HEK293T (cell line): ENCODE results near the gene CALML5.

ENCODE experiments used
- ARNT ChIP-seq: fragments of 450-650 bp; IDR thresholded peaks from 2 replicates; pipeline ENCODE4 v1.6.1; 2017; ENCODE audit warnings: mild to moderate bottlenecking
- BHLHE40 ChIP-seq: fragments of 450-650 bp; IDR thresholded peaks from 2 replicates; pipeline ENCODE4 v1.6.1; 2016; ENCODE audit warnings: mild to moderate bottlenecking, moderate library complexity, borderline replicate concordance
- CTBP1 ChIP-seq: fragments of 450-650 bp; IDR thresholded peaks from 2 replicates; pipeline ENCODE4 v1.6.1; 2016; ENCODE audit warnings: borderline replicate concordance
- ELF4 ChIP-seq: fragments of 450-650 bp; IDR thresholded peaks from 2 replicates; pipeline ENCODE4 v1.6.1; 2017; ENCODE audit warnings: antibody characterized with exemption
- FOXA1 ChIP-seq: fragments of 450-650 bp; IDR thresholded peaks from 2 replicates; pipeline ENCODE4 v1.6.1; 2016; ENCODE audit warnings: mild to moderate bottlenecking
- FOXM1 ChIP-seq: fragments of 450-650 bp; IDR thresholded peaks from 2 replicates; pipeline ENCODE4 v1.6.1; 2017; ENCODE audit warnings: mild to moderate bottlenecking, borderline replicate concordance
- HDGF ChIP-seq: fragments of 450-650 bp; IDR thresholded peaks from 2 replicates; pipeline ENCODE4 v1.6.1; 2017; ENCODE audit warnings: antibody characterized with exemption, borderline replicate concordance
- L3MBTL2 ChIP-seq: fragments of 450-650 bp; conservative IDR thresholded peaks from 2 replicates; pipeline ENCODE4 v1.6.1; 2016; ENCODE audit warnings: mild to moderate bottlenecking
- NFRKB ChIP-seq: fragments of 450-650 bp; IDR thresholded peaks from 2 replicates; pipeline ENCODE4 v1.6.1; 2016; ENCODE audit warnings: mild to moderate bottlenecking, moderate library complexity
- PKNOX1 ChIP-seq: fragments of 450-650 bp; IDR thresholded peaks from 2 replicates; pipeline ENCODE4 v1.6.1; 2016
- SP1 ChIP-seq: fragments of 450-650 bp; IDR thresholded peaks from 2 replicates; pipeline ENCODE4 v1.6.1; 2017
- SUZ12 ChIP-seq: fragments of 450-650 bp; IDR thresholded peaks from 2 replicates; pipeline ENCODE4 v1.6.1; 2016; ENCODE audit warnings: mild to moderate bottlenecking
- TARDBP ChIP-seq: fragments of 450-650 bp; IDR thresholded peaks from 2 replicates; pipeline ENCODE4 v1.6.1; 2016
- ZNF384 ChIP-seq: fragments of 450-650 bp; IDR thresholded peaks from 2 replicates; pipeline ENCODE4 v1.6.1; 2016

GRCh38 chr10:5545426-5545777, 46.0 kb upstream of the CALML5 start:
- no peak for TF ChIP-seq PKNOX1
- no peak for TF ChIP-seq CTBP1
- no peak for TF ChIP-seq ZNF384
- no peak for TF ChIP-seq SP1
- no peak for TF ChIP-seq ARNT
- TF ChIP-seq SUZ12 = no peak
- TF ChIP-seq FOXA1 = no peak
- TF ChIP-seq FOXM1 = no peak
- TF ChIP-seq BHLHE40 = no peak
- no peak for TF ChIP-seq ELF4
- no peak for TF ChIP-seq TARDBP
- no peak for TF ChIP-seq HDGF
- TF ChIP-seq L3MBTL2 = no peak
- no peak for TF ChIP-seq NFRKB
